ENCODE measurements around the gene ACOT7.
A peak's percentile ranks its signal among the peaks of the same experiment; 100 is the strongest.

ACOT7 gene

DNA sequence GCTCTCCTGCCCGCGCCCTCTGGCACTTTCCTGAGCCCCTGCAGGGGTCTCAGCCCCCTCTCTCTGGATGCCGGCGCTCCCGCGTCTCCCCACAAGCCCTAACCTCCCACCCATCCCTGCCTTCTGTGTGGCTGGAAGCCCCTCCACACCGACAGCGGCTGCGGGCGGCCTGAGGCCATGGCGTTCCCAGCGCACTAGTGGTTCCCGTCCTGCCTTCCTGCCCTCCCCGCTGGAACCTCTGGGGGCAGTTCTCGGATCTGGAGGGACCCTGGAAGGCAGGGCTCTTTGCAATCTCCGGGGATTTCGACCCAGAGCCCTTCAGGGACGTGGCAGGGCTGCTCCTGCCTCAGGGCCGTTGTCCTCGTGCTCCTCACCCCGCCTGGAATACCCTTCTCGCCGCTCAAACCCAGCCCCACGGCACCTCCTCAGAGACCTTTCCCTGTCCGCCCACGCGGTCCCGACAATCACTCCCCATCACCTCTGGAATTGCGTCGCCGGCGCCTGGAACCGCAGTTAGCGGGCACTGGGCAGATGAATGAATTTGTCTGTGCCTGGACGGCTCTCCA is 30.5 kb upstream of the ACOT7 start:
- DNase-seq (ENCODE audit: low read depth): no peak

DNA sequence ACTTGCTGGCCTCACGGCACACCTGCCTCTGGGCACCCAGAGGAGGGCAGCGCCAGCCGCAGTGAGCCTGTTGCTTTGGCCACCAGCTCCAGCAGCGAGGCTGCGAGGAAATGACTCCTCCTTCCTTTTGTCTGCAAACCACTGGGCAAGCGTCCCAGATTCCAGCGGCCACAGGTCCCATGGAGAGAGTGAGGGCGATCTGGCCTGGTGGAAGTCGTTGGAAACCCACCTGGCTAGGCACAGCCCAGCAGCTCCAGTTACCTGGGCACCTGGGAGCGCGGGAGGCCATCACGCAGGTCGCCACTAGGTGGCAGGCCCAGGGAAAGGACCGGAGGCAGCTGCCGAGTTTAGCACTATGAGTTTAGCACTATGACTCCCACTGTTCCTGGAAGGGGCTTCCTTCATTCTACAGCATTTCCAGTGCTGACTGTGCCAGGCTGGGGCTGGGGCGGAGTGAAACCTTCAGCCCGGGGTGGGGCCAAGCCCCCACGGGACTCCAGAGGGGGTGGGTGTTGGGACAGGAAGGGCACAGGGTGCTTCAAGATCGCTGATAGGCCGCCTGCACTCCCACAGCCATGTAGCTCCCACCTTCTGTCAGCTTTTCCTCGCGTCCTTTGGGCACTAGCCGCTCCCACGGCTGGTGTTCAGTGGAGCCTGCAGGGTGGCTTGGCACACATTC is 29.9 kb upstream of the ACOT7 start:
- DNase-seq (ENCODE audit: low read depth): peak; percentile 31

DNA sequence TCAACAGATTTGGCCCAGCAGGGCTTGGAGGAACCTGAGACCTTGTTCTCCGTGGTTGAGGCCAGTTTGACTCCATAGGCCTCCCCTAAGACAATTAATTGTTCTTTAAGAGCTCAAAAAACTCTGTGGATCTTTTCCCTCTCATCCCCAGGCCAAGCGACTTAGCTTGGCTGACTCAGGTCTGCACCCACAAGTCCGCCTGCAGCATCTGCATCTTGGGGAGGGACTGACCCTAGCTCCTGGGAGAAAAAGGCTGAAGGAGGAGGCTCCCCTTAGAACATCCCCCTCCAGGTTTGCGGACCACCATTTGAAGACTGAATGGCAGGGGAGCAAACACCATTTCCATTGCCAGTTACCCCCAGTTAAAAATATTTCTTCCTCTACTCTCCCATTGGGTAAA is 27.7 kb upstream of the ACOT7 start:
- DNase-seq (ENCODE audit: low read depth): no peak

DNA sequence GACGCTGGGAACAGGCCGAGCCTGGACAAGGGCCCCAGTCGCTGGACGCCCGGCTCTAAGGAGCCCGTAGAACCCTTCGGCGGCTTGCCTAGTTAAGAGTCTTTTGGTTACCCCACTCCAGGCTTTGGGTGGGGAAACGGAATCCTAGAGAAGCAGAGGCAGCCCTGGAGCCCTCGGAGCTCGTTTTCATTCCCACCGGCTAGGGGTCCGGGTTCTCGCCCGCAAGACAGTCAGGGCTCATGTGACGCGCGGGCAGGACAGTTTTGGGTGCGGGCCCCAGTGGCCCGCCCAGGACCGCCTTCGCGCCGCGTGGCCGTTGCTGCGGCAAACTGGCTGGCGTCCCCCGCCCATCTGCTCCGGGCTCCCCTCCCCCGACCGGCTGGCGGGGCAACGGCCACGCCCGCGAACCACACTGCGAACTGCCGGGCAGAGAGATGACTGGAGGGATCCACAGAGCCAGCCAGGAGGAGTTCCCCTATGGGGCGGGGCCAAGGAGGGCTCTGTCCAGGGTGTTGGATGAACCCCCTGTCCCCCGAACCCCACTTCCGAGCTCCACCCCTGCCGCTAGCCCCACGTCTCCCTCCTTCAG is 27.0 kb upstream of the ACOT7 start:
- no peak for DNase-seq (ENCODE audit: low read depth)

- DNase-seq (ENCODE audit: low read depth): no peak
Measured at GRCh38 chr1:6419804-6420453, 26.4 kb upstream of the ACOT7 start, which contains the start of gene HES2. Gene HES2 (minus strand): TSS chr1:6419919. CDS start chr1:6419820, 99 bp downstream.

DNA sequence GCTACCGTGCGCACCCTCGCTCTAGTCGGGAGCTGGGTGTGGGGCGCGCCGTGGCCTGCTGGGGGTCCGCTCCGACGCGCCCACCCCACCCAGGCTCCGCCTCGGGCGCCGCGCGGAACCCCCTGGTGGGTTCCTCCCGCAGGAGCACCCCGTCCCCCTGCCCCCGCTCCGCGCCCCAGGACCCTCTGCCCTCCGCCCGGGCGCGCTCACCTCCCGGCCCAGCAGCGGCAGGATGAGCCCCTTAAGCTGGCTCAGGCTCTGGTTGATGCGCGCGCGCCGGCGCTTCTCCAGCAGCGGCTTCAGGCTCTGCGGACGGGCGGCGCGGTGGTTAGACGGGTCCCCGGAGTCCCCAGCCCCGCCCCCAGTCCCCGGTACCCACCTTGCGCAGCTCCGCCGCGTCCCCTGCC is 25.8 kb upstream of the ACOT7 start:
- DNase-seq (ENCODE audit: low read depth): no peak

- no peak for DNase-seq (ENCODE audit: low read depth)
Measured at GRCh38 chr1:6418668-6419396, 25.3 kb upstream of the ACOT7 start.

GRCh38 chr1:6417961-6418667 is 24.5 kb upstream of the ACOT7 start:
- DNase-seq (ENCODE audit: low read depth): no peak

DNA sequence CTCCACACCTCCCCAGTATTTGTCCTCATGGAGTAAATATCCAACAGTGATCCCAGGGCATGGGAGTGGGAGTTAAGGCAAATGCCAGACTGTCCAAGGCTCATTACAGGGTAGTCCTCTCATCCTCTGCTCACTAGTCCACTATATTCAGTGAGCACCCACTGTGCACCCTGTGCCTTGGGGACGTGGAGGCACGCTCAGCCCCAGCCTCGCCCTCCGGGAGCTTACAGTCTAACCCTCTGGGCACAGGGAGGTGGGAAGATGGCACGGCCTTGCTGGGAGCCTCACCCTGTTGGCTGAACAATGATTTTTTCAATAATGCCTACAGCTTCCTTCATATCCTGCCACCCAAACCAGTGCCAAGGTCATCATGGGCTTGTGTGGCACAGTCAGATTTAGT is 23.3 kb upstream of the ACOT7 start:
- no peak for DNase-seq (ENCODE audit: low read depth)

- DNase-seq (ENCODE audit: low read depth): no peak
Measured at GRCh38 chr1:6416295-6416656, 22.7 kb upstream of the ACOT7 start.

DNA sequence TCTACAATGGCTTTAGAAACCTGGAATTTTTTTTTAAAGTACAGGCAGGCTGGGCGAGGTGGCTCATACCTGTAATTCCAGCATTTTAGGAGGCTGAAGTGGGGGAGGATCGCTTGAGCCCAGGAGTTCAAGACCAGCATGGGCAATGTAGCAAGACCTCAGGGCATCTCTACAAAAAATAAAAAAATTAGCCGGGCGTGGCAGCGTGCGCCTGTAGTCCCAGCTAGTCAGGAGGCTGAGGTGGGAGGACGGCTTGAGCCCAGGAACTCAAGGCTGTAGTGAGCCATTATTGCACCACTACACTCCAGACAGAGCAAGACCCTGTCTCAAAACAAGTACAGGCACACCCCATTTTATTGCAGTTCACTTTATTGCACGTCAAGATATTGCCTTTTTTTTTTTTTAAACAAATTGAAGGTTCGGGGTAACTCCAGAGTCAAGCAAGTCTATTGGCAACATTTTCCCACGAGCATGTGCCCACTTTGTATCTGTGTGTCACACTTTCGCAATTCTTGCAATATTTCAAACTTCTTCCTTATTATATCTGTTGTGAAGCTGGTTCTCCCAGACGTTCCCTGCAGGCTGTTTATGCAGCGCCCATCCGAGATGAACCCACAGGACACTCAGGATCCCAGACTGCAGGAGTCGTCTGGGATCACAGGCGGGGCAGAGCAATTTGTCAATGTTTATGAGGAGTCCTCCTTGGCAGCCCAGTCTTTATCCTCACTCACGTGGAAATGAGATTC is 21.5 kb upstream of the ACOT7 start:
- no peak for DNase-seq (ENCODE audit: low read depth)

DNA sequence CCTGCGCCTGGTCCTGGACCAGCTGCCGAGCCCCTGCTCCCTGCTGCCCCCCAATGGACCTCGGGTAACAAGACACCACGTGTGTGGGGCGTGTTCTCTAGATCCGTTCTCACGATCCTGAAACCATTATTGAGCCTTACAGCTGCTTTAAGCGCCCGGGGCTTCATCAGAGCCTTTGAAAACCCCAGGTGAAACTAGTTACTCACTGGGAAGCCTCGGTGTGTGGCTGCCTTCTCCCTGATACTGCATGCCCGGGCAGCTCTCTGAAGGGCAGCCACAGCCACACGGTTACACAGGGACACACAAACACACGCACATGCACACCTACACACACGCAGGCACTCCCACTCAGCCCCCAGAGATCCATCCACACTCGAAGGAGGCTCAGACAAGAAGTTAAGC is 20.9 kb upstream of the ACOT7 start:
- DNase-seq (ENCODE audit: low read depth): peak; percentile 72

- peak; percentile 42 for DNase-seq (ENCODE audit: low read depth)
Measured at GRCh38 chr1:6412896-6413295, 19.3 kb upstream of the ACOT7 start.

DNA sequence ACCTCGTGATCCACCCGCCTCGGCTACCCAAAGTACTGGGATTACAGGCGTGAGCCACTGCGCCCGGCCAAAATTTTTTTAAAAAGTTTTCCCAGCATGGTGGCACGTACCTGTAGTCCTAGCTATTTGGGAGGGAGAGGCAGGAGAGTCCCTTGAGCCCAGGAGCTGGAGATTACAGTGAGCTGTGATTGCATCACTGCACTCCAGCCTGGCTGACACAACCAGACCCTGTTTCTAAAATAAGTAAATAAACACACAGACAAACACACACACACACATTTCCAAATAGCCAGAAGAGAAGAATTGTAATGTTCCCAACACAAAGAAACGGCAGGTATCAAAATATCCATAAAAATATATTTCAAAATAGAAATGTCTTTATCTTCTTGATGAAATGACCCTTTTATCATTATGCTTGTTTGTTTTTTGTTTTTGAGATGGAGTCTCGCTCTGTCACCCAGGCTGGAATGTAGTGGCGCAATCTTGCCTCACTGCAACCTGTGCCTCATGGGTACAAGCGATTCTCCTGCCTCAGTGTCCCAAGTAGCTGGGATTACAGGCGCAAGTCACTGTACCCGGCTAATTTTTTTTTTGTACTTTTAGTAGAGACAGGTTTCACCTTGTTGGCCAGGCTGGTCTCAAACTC is 16.8 kb upstream of the ACOT7 start:
- no peak for DNase-seq (ENCODE audit: low read depth)

DNA sequence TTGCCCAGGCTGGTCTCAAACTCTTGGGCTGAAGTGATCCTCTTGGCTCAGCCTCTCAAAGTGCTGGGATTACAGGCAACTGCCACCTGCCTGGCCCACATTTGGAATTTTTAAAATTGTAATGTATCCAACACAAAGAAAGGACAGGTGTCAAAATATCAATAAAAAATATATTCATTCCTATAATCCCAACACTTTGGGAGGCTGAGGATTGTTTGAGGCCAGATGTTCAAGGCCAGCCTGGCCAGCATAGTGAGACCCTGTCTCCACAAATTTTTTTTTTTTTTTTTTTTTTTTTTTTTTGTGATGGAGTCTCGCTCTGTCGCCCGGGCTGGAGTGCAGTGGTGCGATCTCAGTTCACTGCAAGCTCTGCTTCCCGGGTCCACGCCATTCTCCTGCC is 16.2 kb upstream of the ACOT7 start:
- no peak for DNase-seq (ENCODE audit: low read depth)

DNA sequence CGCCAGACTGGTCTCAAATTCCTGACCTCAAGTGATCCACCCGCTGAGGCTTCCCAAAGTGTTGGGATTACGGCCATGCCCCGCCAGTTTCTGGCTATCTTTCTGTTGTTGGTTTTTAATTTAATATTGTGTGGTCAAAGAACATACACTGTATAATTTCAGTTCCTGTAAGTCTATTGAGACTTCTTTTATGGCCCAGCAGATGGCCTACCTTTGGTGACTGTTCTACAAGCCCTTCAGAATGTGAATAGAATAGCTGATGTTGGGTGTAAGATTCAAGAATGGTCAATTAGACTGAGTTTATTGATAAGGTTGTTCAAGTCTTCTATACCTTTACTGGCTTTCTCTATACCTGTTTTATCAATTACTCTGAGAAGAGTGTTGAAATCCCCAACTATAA is 15.5 kb upstream of the ACOT7 start:
- no peak for DNase-seq (ENCODE audit: low read depth)

DNA sequence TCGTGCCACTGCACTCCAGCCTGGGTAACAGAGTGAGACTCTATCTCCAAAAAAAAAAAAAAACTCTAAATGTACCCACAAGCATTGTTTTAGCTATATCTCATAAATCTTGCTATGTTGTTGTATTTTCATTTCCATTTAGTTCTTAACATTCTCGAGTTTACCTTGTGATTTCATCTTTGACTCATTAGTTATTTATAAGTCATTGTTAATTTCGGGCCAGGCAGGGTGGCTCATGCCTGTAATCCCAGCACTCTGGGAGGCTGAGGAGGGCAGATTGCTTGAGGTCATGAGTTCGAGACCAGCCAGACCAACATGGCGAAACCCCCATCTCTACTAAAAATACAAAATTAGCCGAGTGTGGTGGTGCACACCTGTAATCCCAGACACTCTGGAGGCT is 14.5 kb upstream of the ACOT7 start:
- DNase-seq (ENCODE audit: low read depth): no peak

DNA sequence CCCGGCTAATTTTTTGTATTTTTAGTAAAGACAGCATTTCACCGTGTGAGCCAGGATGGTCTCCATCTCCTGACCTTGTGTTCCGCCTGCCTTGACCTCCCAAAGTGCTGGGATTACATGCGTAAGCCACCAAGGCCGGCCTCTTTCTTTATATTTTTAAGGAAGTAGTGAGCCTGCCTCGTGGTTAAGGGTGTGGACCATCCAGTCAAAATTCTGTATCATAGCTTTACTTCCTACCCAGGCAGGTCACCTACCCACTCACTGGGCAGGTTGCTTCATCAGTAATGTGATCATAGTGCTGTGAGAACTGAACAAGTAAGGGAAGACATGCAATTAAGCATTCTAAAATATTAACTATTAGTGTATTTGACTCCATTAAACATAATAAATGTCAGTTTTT is 8.1 kb upstream of the ACOT7 start:
- no peak for DNase-seq (ENCODE audit: low read depth)

- no peak for DNase-seq (ENCODE audit: low read depth)
Measured at GRCh38 chr1:6399294-6399693, 5.7 kb upstream of the ACOT7 start.

GRCh38 chr1:6397844-6398441 is 4.4 kb upstream of the ACOT7 start:
- no peak for DNase-seq (ENCODE audit: low read depth)

All from iris pigment epithelial cell (primary cell).